MM.1S (cell line): ENCODE measurements around the gene SP100.

ENCODE experiments used
- DNase-seq: peaks from one replicate; pipeline ENCODE4 v3.0.0-alpha.2; 2015
- H2AFZ ChIP-seq: fragments of 300-600 bp; sonication (generic); 2 replicates; pipeline ENCODE4 v1.6.0; 2016; ENCODE audit warnings: antibody characterized with exemption, low read length
- H3F3A ChIP-seq: fragments of 300-600 bp; sonication (generic); 2 replicates; pipeline ENCODE4 v1.6.1; 2016; ENCODE audit warnings: mild to moderate bottlenecking, antibody characterized with exemption, low read length, moderate library complexity, mixed read lengths; ENCODE audit not compliant: insufficient read depth
- H3K27ac ChIP-seq: fragments of 300-600 bp; sonication (generic); 2 replicates; pipeline ENCODE4 v1.5.1; 2016; ENCODE audit warnings: mild to moderate bottlenecking, low read length
- H3K27me3 ChIP-seq: fragments of 300-600 bp; sonication (generic); replicated peaks from 2 replicates; pipeline ENCODE4 v1.6.0; 2016; ENCODE audit warnings: low read length; ENCODE audit not compliant: insufficient read depth
- H3K36me3 ChIP-seq: fragments of 300-600 bp; sonication (generic); replicated peaks from 2 replicates; pipeline ENCODE4 v1.6.1; 2016; ENCODE audit warnings: mild to moderate bottlenecking, low read length, mixed read lengths; ENCODE audit not compliant: insufficient read depth
- H3K4me1 ChIP-seq: fragments of 300-600 bp; sonication (generic); 2 replicates; pipeline ENCODE4 v1.6.1; 2016; ENCODE audit warnings: low read length, mixed read lengths
- H3K4me2 ChIP-seq: fragments of 300-600 bp; sonication (generic); 2 replicates; pipeline ENCODE4 v1.6.0; 2016; ENCODE audit warnings: low read depth, low read length
- H3K4me3 ChIP-seq: fragments of 300-600 bp; sonication (generic); 2 replicates; pipeline ENCODE4 v1.5.1; 2016; ENCODE audit warnings: low read length, mixed read lengths
- H3K79me2 ChIP-seq: fragments of 300-600 bp; sonication (generic); 2 replicates; pipeline ENCODE4 v1.6.1; 2016; ENCODE audit warnings: mixed run types, low read length, mixed read lengths
- H3K9ac ChIP-seq: fragments of 300-600 bp; sonication (generic); 2 replicates; pipeline ENCODE4 v1.6.1; 2016; ENCODE audit warnings: low read length, mixed read lengths
- H3K9me2 ChIP-seq: fragments of 300-600 bp; sonication (generic); replicated peaks from 2 replicates; pipeline ENCODE4 v1.6.1; 2016; ENCODE audit warnings: mild to moderate bottlenecking, low read length, mixed read lengths; ENCODE audit not compliant: insufficient read depth
- H3K9me3 ChIP-seq: fragments of 300-600 bp; sonication (generic); replicated peaks from 2 replicates; pipeline ENCODE4 v1.6.1; 2016; ENCODE audit warnings: mild to moderate bottlenecking, low read length, mixed read lengths; ENCODE audit not compliant: insufficient read depth
- H4K20me1 ChIP-seq: fragments of 300-600 bp; sonication (generic); 2 replicates; pipeline ENCODE4 v1.6.1; 2016; ENCODE audit warnings: mild to moderate bottlenecking, low read length, moderate library complexity, mixed read lengths; ENCODE audit not compliant: insufficient read depth
- EZH2 ChIP-seq: fragments of 300-600 bp; sonication (generic); optimal IDR thresholded peaks from 2 replicates; pipeline ENCODE3; 2017; ENCODE audit warnings: low read depth, mild to moderate bottlenecking, antibody characterized with exemption, low read length, mixed read lengths
- EZH2phosphoT487 ChIP-seq: fragments of 300-600 bp; sonication (generic); IDR thresholded peaks from 2 replicates; pipeline ENCODE4 v1.6.1; 2018; ENCODE audit warnings: antibody characterized with exemption, low read length
- TF ChIP-seq, protein P1 (sequence below): fragments of 300-600 bp; sonication (generic); IDR thresholded peaks from 2 replicates; pipeline ENCODE4 v1.5.1; 2016; ENCODE audit warnings: antibody characterized with exemption, low read length, mixed read lengths

The SP100 gene

DNA sequence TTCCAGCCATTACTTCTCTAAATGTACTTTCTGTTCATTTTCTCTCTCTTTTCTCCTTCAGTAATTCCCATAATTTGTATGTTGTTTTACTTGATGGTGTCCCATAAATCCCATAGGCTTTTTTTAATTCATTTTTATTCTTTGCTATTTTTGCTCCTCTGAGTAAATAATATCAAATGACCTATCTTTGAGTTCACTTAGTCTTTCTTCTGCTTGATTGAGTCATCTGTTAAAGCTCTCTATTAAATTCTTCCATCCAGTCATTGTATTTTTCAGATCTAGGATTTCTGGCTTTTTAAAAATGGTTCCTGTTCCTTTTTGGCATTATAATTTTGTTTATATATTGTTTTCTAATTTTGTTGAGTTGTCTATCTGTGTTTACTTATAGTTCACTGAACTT lies 13.5 kb downstream of the SP100 start:
- no peaks in the 10 kb centered on the region for H3K9me2 ChIP-seq
- no peak overlapping the region for H3K4me3 ChIP-seq
- H3K9ac ChIP-seq = no peak overlapping the region
- H3K27ac ChIP-seq = no peak overlapping the region
- H2AFZ ChIP-seq = no peak overlapping the region
- H3K4me2 ChIP-seq = no peak overlapping the region
- TF ChIP-seq, protein P1, sequence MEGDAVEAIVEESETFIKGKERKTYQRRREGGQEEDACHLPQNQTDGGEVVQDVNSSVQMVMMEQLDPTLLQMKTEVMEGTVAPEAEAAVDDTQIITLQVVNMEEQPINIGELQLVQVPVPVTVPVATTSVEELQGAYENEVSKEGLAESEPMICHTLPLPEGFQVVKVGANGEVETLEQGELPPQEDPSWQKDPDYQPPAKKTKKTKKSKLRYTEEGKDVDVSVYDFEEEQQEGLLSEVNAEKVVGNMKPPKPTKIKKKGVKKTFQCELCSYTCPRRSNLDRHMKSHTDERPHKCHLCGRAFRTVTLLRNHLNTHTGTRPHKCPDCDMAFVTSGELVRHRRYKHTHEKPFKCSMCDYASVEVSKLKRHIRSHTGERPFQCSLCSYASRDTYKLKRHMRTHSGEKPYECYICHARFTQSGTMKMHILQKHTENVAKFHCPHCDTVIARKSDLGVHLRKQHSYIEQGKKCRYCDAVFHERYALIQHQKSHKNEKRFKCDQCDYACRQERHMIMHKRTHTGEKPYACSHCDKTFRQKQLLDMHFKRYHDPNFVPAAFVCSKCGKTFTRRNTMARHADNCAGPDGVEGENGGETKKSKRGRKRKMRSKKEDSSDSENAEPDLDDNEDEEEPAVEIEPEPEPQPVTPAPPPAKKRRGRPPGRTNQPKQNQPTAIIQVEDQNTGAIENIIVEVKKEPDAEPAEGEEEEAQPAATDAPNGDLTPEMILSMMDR = no peak
- TF ChIP-seq EZH2 (no peak), EZH2phosphoT487 (no peak)
- H3K27me3 ChIP-seq = no peaks in the 10 kb centered on the region
- H3F3A ChIP-seq = no peaks in the 10 kb centered on the region
- no peaks in the 10 kb centered on the region; the same call in 1 of the 2 replicates for H3K36me3 ChIP-seq
- H3K9me3 ChIP-seq = no peaks in the 10 kb centered on the region
- no peaks in the 10 kb centered on the region for H3K4me1 ChIP-seq
- DNase-seq = no peak
- no peaks in the 10 kb centered on the region for H4K20me1 ChIP-seq
- peaks cover 82% of the 10 kb centered on the region for H3K79me2 ChIP-seq

DNA sequence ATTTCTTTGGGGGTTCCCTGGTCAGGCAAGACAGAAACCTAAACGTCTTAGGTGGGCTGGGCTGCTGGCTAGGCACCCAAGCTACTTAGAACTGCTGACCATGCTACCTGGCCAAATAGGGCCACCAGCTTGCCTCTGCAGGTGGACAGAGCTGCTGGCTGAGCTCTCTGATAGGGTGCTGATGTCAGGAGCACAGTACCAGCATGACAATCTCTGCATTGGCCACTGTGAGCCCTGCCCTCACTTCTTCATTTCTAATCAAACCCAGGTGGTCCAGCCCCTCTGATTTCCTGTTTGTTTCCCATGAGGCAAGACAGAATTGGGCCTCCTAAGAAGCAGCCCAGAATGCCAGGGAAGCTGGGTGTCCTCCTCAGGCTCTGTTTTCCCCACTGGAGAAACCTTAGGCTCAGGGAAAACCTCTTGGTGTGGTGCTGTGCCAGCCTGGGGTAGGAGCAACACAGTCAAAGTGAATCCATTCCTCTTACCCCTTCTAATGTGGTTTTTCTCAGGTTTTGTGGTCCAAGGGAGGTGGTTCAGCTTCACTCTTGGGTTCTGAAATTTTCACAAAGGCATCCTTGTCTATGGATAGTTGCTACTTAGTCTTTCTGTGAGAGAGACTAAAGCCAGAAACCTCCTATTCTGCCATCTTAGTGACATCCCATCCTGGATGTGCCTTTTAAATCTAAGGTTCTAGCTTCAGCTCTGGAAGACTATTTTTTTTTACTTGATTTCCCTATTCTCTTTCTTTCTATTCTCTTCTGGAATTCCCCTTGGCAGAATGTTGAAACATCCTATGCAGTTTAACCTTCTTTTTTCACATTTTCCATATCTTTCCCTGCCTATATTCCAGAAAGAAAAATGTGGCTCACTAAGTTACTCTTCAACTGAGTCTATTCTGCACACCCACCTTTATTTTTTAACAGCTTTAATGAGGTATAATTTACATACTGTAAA lies 15.2 kb downstream of the SP100 start:
- TF ChIP-seq EZH2phosphoT487 (no peak), EZH2 (no peak)
- TF ChIP-seq, protein P1 = no peak
- Histone ChIP-seq H2AFZ (no peak overlapping the region), H4K20me1 (no peaks in the 10 kb centered on the region), H3K79me2 (peaks cover 74% of the 10 kb centered on the region), H3K36me3 (no peaks in the 10 kb centered on the region; the same call in 1 of the 2 replicates), H3K9me2 (no peaks in the 10 kb centered on the region), H3K9ac (no peak overlapping the region), H3K4me1 (no peaks in the 10 kb centered on the region), H3F3A (no peaks in the 10 kb centered on the region), H3K4me3 (no peak overlapping the region), H3K9me3 (no peaks in the 10 kb centered on the region), H3K4me2 (no peak overlapping the region), H3K27me3 (no peaks in the 10 kb centered on the region), H3K27ac (no peak overlapping the region)
- DNase-seq = no peak

DNA sequence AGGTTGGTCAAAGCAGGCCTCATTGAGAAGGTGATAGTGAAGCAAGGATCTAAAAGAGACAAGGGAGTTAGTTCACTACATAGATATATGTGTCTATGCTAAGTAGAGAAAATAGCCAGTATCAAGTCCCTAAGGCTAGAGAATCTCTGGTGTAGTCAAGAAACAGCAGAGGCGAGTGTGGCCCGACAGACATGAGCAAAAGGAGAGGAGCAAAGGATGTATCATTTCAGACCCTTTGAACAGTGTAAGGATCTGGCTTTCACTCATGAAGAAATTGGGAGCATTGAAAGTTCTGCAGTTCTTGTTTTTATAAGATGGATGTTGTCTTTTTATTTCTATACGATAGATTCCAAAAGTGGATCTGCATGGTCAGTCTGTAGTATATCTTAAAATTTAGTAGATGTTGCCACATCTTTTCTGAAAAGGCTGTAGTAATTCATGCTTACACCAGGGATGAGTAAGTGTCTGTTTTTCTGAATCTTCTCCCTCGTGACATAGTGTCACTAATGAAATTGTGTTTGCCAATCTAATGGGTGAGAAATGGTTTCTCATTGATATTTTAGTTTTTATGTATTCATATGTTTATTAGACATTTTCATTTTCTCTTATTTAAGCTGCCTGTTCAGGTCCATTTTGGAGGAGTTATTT lies 18.8 kb downstream of the SP100 start:
- no peak overlapping the region for H3K9ac ChIP-seq
- no peaks in the 10 kb centered on the region for H3K4me1 ChIP-seq
- peaks cover 57% of the 10 kb centered on the region for H3K79me2 ChIP-seq
- H3F3A ChIP-seq = no peaks in the 10 kb centered on the region
- no peaks in the 10 kb centered on the region for H3K9me2 ChIP-seq
- no peaks in the 10 kb centered on the region for H3K27me3 ChIP-seq
- TF ChIP-seq, protein P1 = no peak
- TF ChIP-seq EZH2phosphoT487 = no peak
- TF ChIP-seq EZH2 = no peak
- no peaks in the 10 kb centered on the region for H3K9me3 ChIP-seq
- H3K4me2 ChIP-seq = no peak overlapping the region
- H3K36me3 ChIP-seq = no peaks in the 10 kb centered on the region; the same call in 1 of the 2 replicates
- H2AFZ ChIP-seq = no peak overlapping the region
- no peaks in the 10 kb centered on the region for H4K20me1 ChIP-seq
- DNase-seq = no peak
- H3K4me3 ChIP-seq = no peak overlapping the region
- H3K27ac ChIP-seq = no peak overlapping the region
